Prostate gland (tissue), 2 donors: ENCODE data around the gene ALOX5AP.

Experiments
- POLR2A ChIP-seq: fragments of 450-650 bp; IDR thresholded peaks from one replicate; pipeline ENCODE4 v1.6.1; 2016; ENCODE audit warnings: antibody characterized with exemption, mild to moderate bottlenecking
- TF ChIP-seq, protein P1 (sequence below), 4 experiments: fragments of 200-600 bp in 2 of 4; fragments of 450-650 bp in 2 of 4; sonication (generic) in 2 of 4; IDR thresholded peaks; 1 replicate in 3 of 4; 2 replicates in 1 of 4; pipeline ENCODE4 v1.5.1; 2016 to 2019; ENCODE audit warnings: antibody characterized with exemption in 4 of 4, mild to moderate bottlenecking in 2 of 4, moderate library complexity in 2 of 4

DNA sequence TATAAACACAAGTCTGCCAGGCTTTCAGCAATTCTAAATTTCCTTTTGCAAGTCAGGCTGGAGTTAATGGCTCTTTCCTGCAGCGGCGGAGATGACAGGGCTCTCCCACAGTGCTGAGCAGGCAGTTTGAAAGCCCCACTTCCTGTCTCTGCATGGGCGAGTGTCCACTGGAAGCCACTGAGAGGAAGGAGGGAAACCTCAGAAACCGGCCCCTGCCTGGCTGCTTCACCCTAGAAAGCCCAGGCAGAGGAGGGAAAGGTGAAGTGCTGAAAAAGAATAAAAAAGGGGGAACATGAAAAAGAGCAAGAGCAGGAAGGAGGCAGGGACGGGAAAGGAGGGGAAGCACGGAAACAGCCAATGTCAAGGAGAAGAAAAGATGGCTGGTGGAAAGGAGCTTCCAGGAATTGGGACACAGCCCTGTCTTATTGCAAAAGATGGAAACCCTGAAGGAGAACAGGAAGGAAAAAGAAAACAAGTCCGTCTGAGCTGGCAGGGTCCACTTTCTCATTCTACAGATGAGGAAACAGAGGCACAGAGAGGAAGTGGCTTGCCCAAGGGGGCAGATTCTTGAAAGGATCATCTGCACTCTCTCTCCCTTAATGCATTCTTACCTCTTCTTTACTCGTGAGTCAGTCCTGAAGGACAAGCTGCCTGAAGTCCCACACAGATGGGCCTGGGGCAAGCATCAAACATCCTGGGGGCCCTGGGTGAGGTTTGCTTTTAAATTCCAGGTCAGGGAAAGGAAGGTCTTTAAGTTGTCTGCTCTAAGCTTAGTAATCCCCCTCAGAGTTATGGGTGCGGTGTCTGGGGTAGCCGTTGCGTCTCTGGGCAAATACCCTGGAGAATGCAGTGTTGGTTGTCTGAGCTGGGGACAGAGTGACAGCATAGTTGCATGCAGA lies 38.8 kb upstream of the ALOX5AP start:
- no peak for TF ChIP-seq POLR2A
- TF ChIP-seq, protein P1, sequence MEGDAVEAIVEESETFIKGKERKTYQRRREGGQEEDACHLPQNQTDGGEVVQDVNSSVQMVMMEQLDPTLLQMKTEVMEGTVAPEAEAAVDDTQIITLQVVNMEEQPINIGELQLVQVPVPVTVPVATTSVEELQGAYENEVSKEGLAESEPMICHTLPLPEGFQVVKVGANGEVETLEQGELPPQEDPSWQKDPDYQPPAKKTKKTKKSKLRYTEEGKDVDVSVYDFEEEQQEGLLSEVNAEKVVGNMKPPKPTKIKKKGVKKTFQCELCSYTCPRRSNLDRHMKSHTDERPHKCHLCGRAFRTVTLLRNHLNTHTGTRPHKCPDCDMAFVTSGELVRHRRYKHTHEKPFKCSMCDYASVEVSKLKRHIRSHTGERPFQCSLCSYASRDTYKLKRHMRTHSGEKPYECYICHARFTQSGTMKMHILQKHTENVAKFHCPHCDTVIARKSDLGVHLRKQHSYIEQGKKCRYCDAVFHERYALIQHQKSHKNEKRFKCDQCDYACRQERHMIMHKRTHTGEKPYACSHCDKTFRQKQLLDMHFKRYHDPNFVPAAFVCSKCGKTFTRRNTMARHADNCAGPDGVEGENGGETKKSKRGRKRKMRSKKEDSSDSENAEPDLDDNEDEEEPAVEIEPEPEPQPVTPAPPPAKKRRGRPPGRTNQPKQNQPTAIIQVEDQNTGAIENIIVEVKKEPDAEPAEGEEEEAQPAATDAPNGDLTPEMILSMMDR (IDR thresholded peaks at IDR 0.05), result no peak
